IPS-18a (cell line): ENCODE results near the gene ENG.

Experiments used
- H3K27ac ChIP-seq: one replicate; pipeline ENCODE4 v1.5.1; 2013; ENCODE audit warnings: low read length
- H3K27me3 ChIP-seq: one replicate; pipeline ENCODE4 v1.6.1; 2013; ENCODE audit warnings: mild to moderate bottlenecking, low read length; ENCODE audit not compliant: control insufficient read depth, insufficient read depth
- H3K36me3 ChIP-seq: one replicate; pipeline ENCODE4 v1.6.1; 2013; ENCODE audit warnings: low read depth, low read length; ENCODE audit not compliant: control insufficient read depth
- H3K4me1 ChIP-seq: one replicate; pipeline ENCODE4 v1.6.1; 2013; ENCODE audit warnings: low read depth, low read length; ENCODE audit not compliant: control insufficient read depth
- H3K4me3 ChIP-seq: one replicate; pipeline ENCODE4 v1.5.1; 2013; ENCODE audit warnings: low read length
- H3K9ac ChIP-seq: one replicate; pipeline ENCODE4 v1.6.1; 2013; ENCODE audit warnings: mild to moderate bottlenecking, low read length, moderate library complexity
- H3K9me3 ChIP-seq: one replicate; pipeline ENCODE4 v1.6.1; 2013; ENCODE audit warnings: low read depth, low read length; ENCODE audit not compliant: control insufficient read depth

Gene ENG

GRCh38 chr9:127828262-127829031, 26.0 kb downstream of the ENG start:
- Histone ChIP-seq H3K9ac (peak overlapping the region; percentile 52), H3K4me1 (peaks cover 7% of the 10 kb centered on the region), H3K4me3 (peak overlapping the region; percentile 57), H3K9me3 (no peaks in the 10 kb centered on the region), H3K27me3 (peaks cover 16% of the 10 kb centered on the region), H3K36me3 (no peaks in the 10 kb centered on the region), H3K27ac (no peak overlapping the region)

- Histone ChIP-seq H3K9me3 (no peaks in the 10 kb centered on the region), H3K27ac (no peak overlapping the region), H3K4me1 (peaks cover 7% of the 10 kb centered on the region), H3K27me3 (peaks cover 16% of the 10 kb centered on the region), H3K9ac (no peak overlapping the region), H3K36me3 (no peaks in the 10 kb centered on the region), H3K4me3 (no peak overlapping the region)
These were observed 28.1 kb downstream of the ENG start for GRCh38 chr9:127826253-127826913.

- Histone ChIP-seq H3K4me3 (no peak overlapping the region), H3K36me3 (no peaks in the 10 kb centered on the region), H3K27me3 (peaks cover 16% of the 10 kb centered on the region), H3K27ac (no peak overlapping the region), H3K9ac (no peak overlapping the region), H3K9me3 (no peaks in the 10 kb centered on the region), H3K4me1 (peaks cover 7% of the 10 kb centered on the region)
These were observed 29.0 kb downstream of the ENG start for GRCh38 chr9:127825319-127826051.

GRCh38 chr9:127822108-127822507, 32.4 kb downstream of the ENG start:
- peaks cover 12% of the 10 kb centered on the region for H3K27me3 ChIP-seq
- H3K4me3 ChIP-seq, result no peak overlapping the region
- H3K4me1 ChIP-seq, result no peaks in the 10 kb centered on the region
- no peaks in the 10 kb centered on the region for H3K9me3 ChIP-seq
- H3K27ac ChIP-seq, result no peak overlapping the region
- no peak overlapping the region for H3K9ac ChIP-seq
- no peaks in the 10 kb centered on the region for H3K36me3 ChIP-seq

- no peak overlapping the region for H3K27ac ChIP-seq
- no peak overlapping the region for H3K9ac ChIP-seq
- H3K27me3 ChIP-seq, result no peaks in the 10 kb centered on the region
- no peak overlapping the region for H3K4me3 ChIP-seq
- H3K4me1 ChIP-seq, result no peaks in the 10 kb centered on the region
- peaks cover 6% of the 10 kb centered on the region for H3K36me3 ChIP-seq
- H3K9me3 ChIP-seq, result no peaks in the 10 kb centered on the region
These were observed 35.9 kb downstream of the ENG start for GRCh38 chr9:127818574-127818973.

- no peaks in the 10 kb centered on the region for H3K9me3 ChIP-seq
- H3K27ac ChIP-seq, result no peak overlapping the region
- peaks cover 13% of the 10 kb centered on the region for H3K36me3 ChIP-seq
- H3K4me1 ChIP-seq, result no peaks in the 10 kb centered on the region
- H3K27me3 ChIP-seq, result no peaks in the 10 kb centered on the region
- no peak overlapping the region for H3K4me3 ChIP-seq
- no peak overlapping the region for H3K9ac ChIP-seq
These were observed 36.5 kb downstream of the ENG start for GRCh38 chr9:127817881-127818434.

- Histone ChIP-seq H3K27ac (no peak overlapping the region), H3K9me3 (no peaks in the 10 kb centered on the region), H3K36me3 (peaks cover 17% of the 10 kb centered on the region), H3K4me3 (no peak overlapping the region), H3K27me3 (no peaks in the 10 kb centered on the region), H3K4me1 (no peaks in the 10 kb centered on the region), H3K9ac (no peak overlapping the region)
These were observed 37.7 kb downstream of the ENG start for GRCh38 chr9:127816728-127817127.

- Histone ChIP-seq H3K9ac (no peak overlapping the region), H3K4me1 (no peaks in the 10 kb centered on the region), H3K9me3 (no peaks in the 10 kb centered on the region), H3K36me3 (peaks cover 17% of the 10 kb centered on the region), H3K27me3 (no peaks in the 10 kb centered on the region), H3K27ac (no peak overlapping the region), H3K4me3 (no peak overlapping the region)
These were observed 38.1 kb downstream of the ENG start for GRCh38 chr9:127816362-127816725.

GRCh38 chr9:127815512-127816361, 38.7 kb downstream of the ENG start:
- no peaks in the 10 kb centered on the region for H3K4me1 ChIP-seq
- no peak overlapping the region for H3K4me3 ChIP-seq
- H3K36me3 ChIP-seq, result peaks cover 17% of the 10 kb centered on the region
- H3K27me3 ChIP-seq, result no peaks in the 10 kb centered on the region
- no peak overlapping the region for H3K9ac ChIP-seq
- H3K9me3 ChIP-seq, result no peaks in the 10 kb centered on the region
- H3K27ac ChIP-seq, result no peak overlapping the region

GRCh38 chr9:127814619-127815511, 39.6 kb downstream of the ENG start:
- no peak overlapping the region for H3K27ac ChIP-seq
- H3K9me3 ChIP-seq, result no peaks in the 10 kb centered on the region
- H3K9ac ChIP-seq, result no peak overlapping the region
- H3K4me3 ChIP-seq, result no peak overlapping the region
- peaks cover 3% of the 10 kb centered on the region for H3K4me1 ChIP-seq
- no peaks in the 10 kb centered on the region for H3K27me3 ChIP-seq
- H3K36me3 ChIP-seq, result peaks cover 17% of the 10 kb centered on the region
